HG03469 (cell line): ENCODE results near the gene NDUFAF7.
"Not testable (repeated sequence)": the region's sequence is repeated elsewhere in the genome, so short reads cannot be mapped to it uniquely, and the experiment has no call there.

Source experiments
- ATAC-seq: cut with Tn5 transposase; IDR thresholded peaks from one replicate; pipeline ENCODE4 v1.9.1; 2021; ENCODE audit warnings: mild to moderate bottlenecking, moderate library complexity, moderate number of reproducible peaks; ENCODE audit not compliant: unreplicated experiment

The NDUFAF7 gene

DNA sequence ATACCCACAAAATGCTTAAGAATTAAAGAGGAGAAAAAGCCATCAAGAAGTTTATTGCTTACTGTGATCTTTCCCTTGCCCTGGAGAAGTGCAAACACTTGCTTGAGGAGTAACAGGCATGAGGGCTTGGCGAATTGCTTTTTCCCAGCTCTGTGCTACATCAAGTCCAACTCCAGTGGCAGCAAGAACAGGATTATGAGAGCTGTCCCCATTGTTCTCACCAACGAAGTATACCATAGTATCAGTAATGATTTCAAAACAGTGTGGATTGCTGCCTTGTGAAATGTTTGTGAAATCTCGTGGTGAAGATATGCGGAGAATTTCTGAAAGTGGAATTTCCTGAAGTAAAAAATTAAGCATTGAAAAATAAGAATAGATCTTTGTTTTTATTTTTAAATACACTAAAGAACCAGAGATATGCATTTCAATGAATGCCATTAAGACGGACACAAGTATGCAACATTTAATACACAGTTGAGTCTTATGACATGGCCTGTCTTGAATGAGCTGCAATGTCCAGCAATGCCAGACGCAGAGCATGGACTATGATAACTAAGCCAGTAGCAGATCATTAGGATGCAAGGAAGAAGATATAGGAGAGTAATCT is 43.0 kb downstream of the NDUFAF7 start:
- ATAC-seq: no peak

DNA sequence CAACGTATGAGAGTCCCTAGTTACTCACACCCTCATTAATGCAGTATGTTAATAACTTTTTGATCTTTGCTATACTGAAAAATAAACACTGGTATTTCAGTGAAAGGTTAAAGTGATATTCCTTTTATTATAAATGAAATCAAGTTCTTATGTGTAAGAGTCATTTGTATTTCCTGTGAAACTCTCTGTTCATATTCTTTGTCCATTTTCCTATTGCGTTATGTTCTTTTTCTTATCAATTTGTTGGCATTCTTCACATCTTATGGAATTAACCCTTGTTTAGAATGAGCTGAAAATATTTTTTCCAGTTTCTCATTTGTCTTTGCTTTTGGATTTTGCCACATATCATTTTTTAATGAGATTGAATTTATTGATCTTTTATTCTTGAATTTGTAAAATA is 44.8 kb downstream of the NDUFAF7 start:
- ATAC-seq: no peak

DNA sequence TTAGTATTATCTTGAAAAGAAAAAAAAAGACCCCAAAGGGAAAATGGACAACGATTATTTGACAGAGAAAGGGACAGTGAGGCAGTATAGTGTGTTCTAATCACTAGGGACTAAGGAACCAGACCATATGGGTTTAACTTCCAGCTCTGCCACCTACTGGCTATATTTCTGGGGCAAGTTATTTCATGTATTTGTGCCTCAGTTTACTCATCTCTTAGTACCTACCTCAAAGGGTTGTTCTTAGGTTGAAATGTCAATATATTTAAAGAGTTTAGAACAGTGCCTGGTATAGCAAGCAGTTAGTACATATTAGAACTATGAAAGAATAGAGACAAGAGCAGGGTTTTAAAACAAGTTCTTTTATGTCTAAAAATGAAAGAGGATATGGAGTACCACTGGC is 50.5 kb downstream of the NDUFAF7 start:
- ATAC-seq: no peak

DNA sequence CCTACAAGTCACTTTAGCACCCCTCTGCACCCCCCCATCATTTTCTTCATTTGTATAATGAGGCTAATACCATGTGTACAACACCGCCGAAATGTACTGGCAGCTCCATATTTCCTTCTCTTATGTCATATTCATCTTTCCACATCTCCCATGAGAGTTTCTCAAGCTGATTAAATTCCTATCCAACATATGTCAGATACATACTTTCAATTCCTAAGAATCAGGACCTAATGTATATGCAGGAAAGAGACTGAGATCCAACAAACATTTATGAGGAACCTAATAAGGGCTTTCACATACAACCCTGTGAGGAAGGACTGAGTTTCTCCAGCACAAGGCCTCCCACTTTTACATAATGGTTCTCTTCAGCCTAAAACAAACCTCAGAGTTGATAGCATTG is 51.3 kb downstream of the NDUFAF7 start:
- ATAC-seq: no peak

DNA sequence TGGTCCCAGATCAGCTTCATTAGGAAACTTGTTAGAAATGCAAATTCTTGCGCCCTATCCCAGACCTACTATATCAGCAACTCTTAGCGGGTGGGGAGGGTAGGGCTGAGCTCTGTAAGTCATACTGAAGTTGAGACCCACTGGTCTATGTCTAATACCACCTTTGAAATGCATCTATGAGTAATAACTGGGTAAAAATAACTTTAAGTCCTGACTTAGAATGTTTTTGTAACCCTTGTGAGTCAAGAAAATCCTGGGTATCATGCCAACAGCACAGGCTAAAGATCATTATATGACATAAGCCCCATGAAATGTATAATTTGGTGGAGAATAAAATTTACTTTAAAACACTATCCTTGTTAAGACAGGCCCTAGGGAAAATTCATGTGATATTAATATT is 51.7 kb downstream of the NDUFAF7 start:
- no peak for ATAC-seq

DNA sequence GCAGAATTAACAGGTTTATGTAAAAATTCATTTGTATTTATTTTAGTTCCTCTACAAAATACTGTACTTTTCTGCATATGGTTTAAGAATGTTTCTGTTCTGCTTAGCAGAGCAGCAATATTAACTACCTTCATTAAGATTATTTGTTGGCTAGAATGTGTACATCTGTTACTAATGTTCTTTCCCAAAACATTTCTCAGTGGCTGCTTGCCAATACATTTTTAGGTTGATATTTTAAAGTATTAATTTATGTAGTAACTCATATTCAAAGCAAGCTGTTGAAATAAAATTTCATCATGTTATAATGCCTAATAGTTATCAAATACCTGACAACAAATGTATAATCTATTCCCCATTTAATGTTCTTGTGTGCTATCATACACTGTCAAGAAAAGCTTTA is 52.9 kb downstream of the NDUFAF7 start:
- no peak for ATAC-seq

DNA sequence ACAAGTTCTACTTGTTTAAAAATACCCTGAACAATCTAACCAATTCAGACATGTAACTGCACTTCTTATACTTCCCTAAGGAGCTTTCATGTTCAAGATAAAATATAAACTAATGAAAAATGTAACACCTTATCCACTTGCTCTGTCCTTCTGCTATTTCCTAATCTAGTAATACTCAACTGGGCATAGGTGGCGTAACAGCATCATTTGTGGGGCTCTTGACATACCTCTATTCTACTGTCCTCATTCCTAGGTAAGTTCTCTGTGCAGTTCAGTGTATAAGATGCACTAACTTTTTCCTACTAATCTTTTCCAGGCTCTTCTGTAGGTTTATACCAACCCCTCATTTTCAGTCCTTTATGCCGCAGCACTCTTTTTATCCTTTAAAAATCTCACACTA is 56.5 kb downstream of the NDUFAF7 start:
- ATAC-seq: no peak

DNA sequence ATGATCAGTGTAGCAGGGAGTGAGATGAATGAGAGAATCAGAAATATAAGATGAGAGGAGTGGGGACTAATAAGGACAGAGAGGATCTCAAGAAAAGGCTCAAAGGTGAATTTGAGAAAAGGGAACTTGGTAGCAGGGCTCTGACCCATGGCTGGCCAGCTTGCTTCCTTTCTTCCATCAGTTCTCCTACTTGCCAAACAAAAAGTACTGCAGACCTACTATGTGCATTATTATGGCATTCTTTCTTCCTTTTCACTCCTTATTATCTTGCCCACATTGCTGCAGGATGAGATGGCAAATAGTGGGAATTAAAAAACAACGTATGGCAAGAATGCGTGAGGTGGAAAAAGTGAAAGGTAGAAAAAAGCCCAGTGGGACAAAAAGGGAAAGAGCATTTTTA is 60.2 kb downstream of the NDUFAF7 start:
- no peak for ATAC-seq

DNA sequence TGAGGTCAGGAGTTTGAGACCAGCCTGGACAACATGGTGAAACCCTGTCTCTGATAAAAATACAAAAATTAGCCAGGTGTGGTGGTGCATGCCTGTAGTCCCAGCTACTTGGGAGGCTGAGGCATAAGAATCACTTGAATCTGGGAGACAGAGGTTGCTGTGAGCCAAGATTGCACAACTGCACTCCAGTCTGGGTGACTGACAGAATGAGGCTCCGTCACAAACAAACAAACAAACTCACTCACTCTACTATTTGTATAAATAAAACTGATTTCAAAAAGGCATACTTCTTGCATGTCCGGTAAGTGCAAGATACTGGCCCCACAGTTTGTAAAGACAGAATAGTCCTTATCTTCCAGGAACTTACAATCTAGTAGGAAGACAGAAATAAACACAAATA is 63.4 kb downstream of the NDUFAF7 start:
- ATAC-seq: not testable (repeated sequence)

DNA sequence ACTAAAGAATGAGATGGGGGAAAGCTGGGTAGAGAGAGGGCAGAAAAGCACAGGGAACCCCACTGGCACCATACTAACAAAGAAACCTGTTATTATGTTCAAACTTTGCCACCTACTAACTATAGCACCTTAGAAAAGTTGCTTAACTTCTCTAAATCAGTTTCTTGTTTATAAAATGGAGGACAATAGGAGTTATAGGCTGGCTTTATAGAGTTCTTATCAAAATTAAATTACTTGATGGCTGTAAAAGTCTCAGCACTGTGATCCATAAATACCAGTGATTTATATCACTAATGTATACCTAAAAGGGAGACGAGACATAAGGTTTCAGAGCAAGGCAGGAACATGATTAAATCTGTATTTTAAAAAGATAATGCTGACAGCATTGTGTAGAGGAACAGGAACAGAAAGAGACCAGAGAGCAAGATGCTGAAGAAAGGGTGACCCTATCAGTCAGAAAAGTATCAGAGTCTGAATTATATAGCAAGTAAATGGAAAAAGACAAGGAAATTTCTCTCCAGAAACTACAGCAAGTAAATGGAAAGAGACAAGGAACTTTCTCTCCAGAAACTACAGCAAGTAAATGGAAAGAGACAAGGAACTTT is 64.1 kb downstream of the NDUFAF7 start:
- no peak for ATAC-seq

DNA sequence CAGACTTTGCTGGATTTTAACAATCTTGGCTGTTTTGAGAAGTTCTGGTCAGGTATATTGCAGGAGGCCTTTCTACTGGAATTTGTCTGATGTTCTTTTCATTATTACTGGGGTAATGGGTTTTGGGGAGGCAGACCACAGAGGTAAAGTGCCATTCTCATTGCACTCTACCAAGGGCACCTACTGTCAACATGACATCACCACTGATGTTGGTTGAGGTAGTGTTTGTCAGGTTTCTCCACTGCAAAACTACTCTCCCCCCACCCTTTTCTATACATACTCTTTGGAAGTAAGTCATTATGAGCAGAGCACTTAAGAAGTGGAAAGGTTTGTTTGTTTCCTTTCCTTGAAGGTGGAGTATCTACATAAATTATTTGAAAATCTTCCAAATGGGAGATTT is 66.2 kb downstream of the NDUFAF7 start:
- ATAC-seq: no peak
